NCI-H748 (cell line): ENCODE data around the gene ARHGAP8.
"Not testable (repeated sequence)": the region's sequence is repeated elsewhere in the genome, so short reads cannot be mapped to it uniquely, and the experiment has no call there.

Source experiments
- DNase-seq: peaks from one replicate; lab custom pipeline; 2025; ENCODE audit not compliant: unreplicated experiment; lab: John Stamatoyannopoulos, UW

ARHGAP8 gene

GRCh38 chr22:44855855-44856254 is 103.5 kb downstream of the ARHGAP8 start:
- DNase-seq, result no peak

GRCh38 chr22:44858819-44859218 is 106.4 kb downstream of the ARHGAP8 start:
- DNase-seq, result not testable (repeated sequence)

GRCh38 chr22:44859641-44860040 is 107.3 kb downstream of the ARHGAP8 start:
- no peak for DNase-seq

GRCh38 chr22:44860311-44860710 is 107.9 kb downstream of the ARHGAP8 start:
- no peak for DNase-seq

- no peak for DNase-seq
Observed at GRCh38 chr22:44861245-44861644, 108.9 kb downstream of the ARHGAP8 start.

GRCh38 chr22:44862281-44862680 is 109.9 kb downstream of the ARHGAP8 start:
- no peak for DNase-seq

GRCh38 chr22:44862981-44863860 is 110.8 kb downstream of the ARHGAP8 start:
- DNase-seq, result no peak

GRCh38 chr22:44865193-44866057 is 113.0 kb downstream of the ARHGAP8 start:
- no peak for DNase-seq

- no peak for DNase-seq
Observed at GRCh38 chr22:44869196-44869595, 116.8 kb downstream of the ARHGAP8 start.

GRCh38 chr22:44870021-44870420 is 117.6 kb downstream of the ARHGAP8 start:
- no peak for DNase-seq

GRCh38 chr22:44871782-44872181 is 119.4 kb downstream of the ARHGAP8 start:
- DNase-seq, result no peak

GRCh38 chr22:44876921-44877320 is 124.5 kb downstream of the ARHGAP8 start:
- DNase-seq, result no peak

GRCh38 chr22:44878483-44879300 is 126.3 kb downstream of the ARHGAP8 start:
- DNase-seq, result no peak

GRCh38 chr22:44879301-44879680 is 126.9 kb downstream of the ARHGAP8 start:
- no peak for DNase-seq

- no peak for DNase-seq
Observed at GRCh38 chr22:44880610-44881290, 128.4 kb downstream of the ARHGAP8 start.

- DNase-seq, result no peak
Observed at GRCh38 chr22:44881624-44882023, 129.2 kb downstream of the ARHGAP8 start.

GRCh38 chr22:44882226-44882905 is 130.0 kb downstream of the ARHGAP8 start:
- no peak for DNase-seq

GRCh38 chr22:44883011-44883421 is 130.6 kb downstream of the ARHGAP8 start:
- no peak for DNase-seq

- no peak for DNase-seq
Observed at GRCh38 chr22:44884562-44884961, 132.2 kb downstream of the ARHGAP8 start.
